Progenitor cell of endocrine pancreas (in vitro differentiated cells): ENCODE results near the gene S1PR3. TPM values are rescaled to one million over a fixed set of nuclear protein-coding genes. Genes with fewer than 3 reads are reported as not detected.

ENCODE experiments used
- DNase-seq: peaks from one replicate; pipeline ENCODE4 v3.0.0; 2021; ENCODE audit warnings: low spot score; ENCODE audit not compliant: unreplicated experiment
- H3K27ac Mint-ChIP-seq: 2 replicates; pipeline ENCODE4 v1.8.0; 2021; ENCODE audit warnings: mild to moderate bottlenecking, moderate library complexity, mixed read lengths
- H3K27me3 Mint-ChIP-seq: 2 replicates; pipeline ENCODE4 v1.8.0; 2021; ENCODE audit warnings: mixed read lengths
- H3K36me3 Mint-ChIP-seq: 2 replicates; pipeline ENCODE4 v1.8.0; 2022; ENCODE audit warnings: mixed read lengths; ENCODE audit not compliant: insufficient read depth
- H3K4me1 Mint-ChIP-seq: 2 replicates; pipeline ENCODE4 v1.8.0; 2021; ENCODE audit warnings: low read depth, mixed read lengths
- H3K4me3 Mint-ChIP-seq: 2 replicates; pipeline ENCODE4 v1.8.0; 2021; ENCODE audit warnings: low read depth, mild to moderate bottlenecking, moderate library complexity, mixed read lengths
- H3K9me3 Mint-ChIP-seq: 2 replicates; pipeline ENCODE4 v1.8.0; 2021; ENCODE audit warnings: low read depth, mixed read lengths
- CTCF ChIP-seq: fragments of 200-600 bp; sonication (generic); IDR thresholded peaks from one replicate; pipeline ENCODE4 v1.5.0; 2021; ENCODE audit warnings: antibody characterized with exemption, mild to moderate bottlenecking; ENCODE audit not compliant: unreplicated experiment
- total RNA-seq: library from RNA; stranded (reverse); gene quantifications from 2 replicates; pipeline ENCODE4 v1.2.1, GENCODE V29; 2021

Gene S1PR3
- total RNA-seq, 1 donor from 2014 or later, result 1.6 TPM

- DNase-seq, result no peak
- no peak overlapping the region for H3K4me3 Mint-ChIP-seq
- no peak overlapping the region for H3K27ac Mint-ChIP-seq
- H3K9me3 Mint-ChIP-seq, result no peaks in the 10 kb centered on the region
- no peak for TF ChIP-seq CTCF
- H3K36me3 Mint-ChIP-seq, result no peaks in the 10 kb centered on the region
- no peaks in the 10 kb centered on the region for H3K27me3 Mint-ChIP-seq
- peaks cover 1% of the 10 kb centered on the region for H3K4me1 Mint-ChIP-seq
Measured at GRCh38 chr9:89037891-89038290, 46.6 kb downstream of the S1PR3 start.

GRCh38 chr9:89038382-89039103, 47.3 kb downstream of the S1PR3 start:
- no peak for TF ChIP-seq CTCF
- Mint-ChIP-seq H3K27me3 (no peaks in the 10 kb centered on the region), H3K36me3 (no peaks in the 10 kb centered on the region), H3K27ac (no peak overlapping the region), H3K4me3 (no peak overlapping the region), H3K9me3 (no peaks in the 10 kb centered on the region), H3K4me1 (peaks cover 1% of the 10 kb centered on the region)
- no peak for DNase-seq

- Mint-ChIP-seq H3K4me3 (no peak overlapping the region), H3K27ac (no peak overlapping the region), H3K9me3 (no peaks in the 10 kb centered on the region), H3K36me3 (no peaks in the 10 kb centered on the region), H3K4me1 (peaks cover 1% of the 10 kb centered on the region), H3K27me3 (no peaks in the 10 kb centered on the region)
- TF ChIP-seq CTCF, result no peak
- DNase-seq, result no peak
Measured at GRCh38 chr9:89039104-89039465, 47.8 kb downstream of the S1PR3 start.

- H3K27ac Mint-ChIP-seq, result no peak overlapping the region
- H3K4me3 Mint-ChIP-seq, result no peak overlapping the region
- peaks cover 1% of the 10 kb centered on the region for H3K4me1 Mint-ChIP-seq
- no peak for TF ChIP-seq CTCF
- no peak for DNase-seq
- H3K27me3 Mint-ChIP-seq, result no peaks in the 10 kb centered on the region
- H3K9me3 Mint-ChIP-seq, result no peaks in the 10 kb centered on the region
- no peaks in the 10 kb centered on the region for H3K36me3 Mint-ChIP-seq
Measured at GRCh38 chr9:89039664-89040063, 48.4 kb downstream of the S1PR3 start.

GRCh38 chr9:89042984-89043383, 51.7 kb downstream of the S1PR3 start:
- H3K27ac Mint-ChIP-seq, result no peak overlapping the region
- H3K9me3 Mint-ChIP-seq, result no peaks in the 10 kb centered on the region
- H3K36me3 Mint-ChIP-seq, result no peaks in the 10 kb centered on the region
- no peak for DNase-seq
- peaks cover 1% of the 10 kb centered on the region for H3K4me1 Mint-ChIP-seq
- no peaks in the 10 kb centered on the region for H3K27me3 Mint-ChIP-seq
- no peak for TF ChIP-seq CTCF
- no peak overlapping the region for H3K4me3 Mint-ChIP-seq
